ENCODE data around the gene SPDYE17.
"Not testable (repeated sequence)": the region's sequence is repeated elsewhere in the genome, so short reads cannot be mapped to it uniquely, and the experiment has no call there.

The SPDYE17 gene

DNA sequence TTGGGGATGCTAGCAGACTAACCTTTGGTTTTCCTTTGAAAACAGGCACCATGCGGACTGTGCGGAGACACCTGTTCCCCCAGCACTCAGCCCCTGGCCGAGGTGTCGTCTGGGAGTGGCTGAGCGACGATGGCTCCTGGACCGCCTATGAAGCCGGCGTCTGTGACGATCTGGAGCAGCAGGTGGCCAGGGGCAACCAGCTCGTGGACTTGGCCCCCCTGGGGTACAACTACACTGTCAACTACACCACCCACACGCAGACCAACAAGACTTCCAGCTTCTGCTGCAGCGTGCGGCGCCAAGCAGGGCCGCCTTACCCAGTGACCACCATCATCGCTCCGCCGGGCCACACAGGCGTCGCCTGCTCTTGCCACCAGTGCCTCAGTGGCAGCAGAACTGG is 51.6 kb downstream of the SPDYE17 start:
- not testable (repeated sequence) for DNase-seq (ENCODE audit: insufficient read length, low spot score); FAIRE-seq

- not testable (repeated sequence) for DNase-seq (ENCODE audit: insufficient read length, low spot score); FAIRE-seq
Measured at GRCh38 chr7:76977761-76978367, 54.3 kb downstream of the SPDYE17 start.

GRCh38 chr7:76974793-76975579 is 57.2 kb downstream of the SPDYE17 start:
- FAIRE-seq; DNase-seq (ENCODE audit: insufficient read length, low spot score): not testable (repeated sequence)

DNA sequence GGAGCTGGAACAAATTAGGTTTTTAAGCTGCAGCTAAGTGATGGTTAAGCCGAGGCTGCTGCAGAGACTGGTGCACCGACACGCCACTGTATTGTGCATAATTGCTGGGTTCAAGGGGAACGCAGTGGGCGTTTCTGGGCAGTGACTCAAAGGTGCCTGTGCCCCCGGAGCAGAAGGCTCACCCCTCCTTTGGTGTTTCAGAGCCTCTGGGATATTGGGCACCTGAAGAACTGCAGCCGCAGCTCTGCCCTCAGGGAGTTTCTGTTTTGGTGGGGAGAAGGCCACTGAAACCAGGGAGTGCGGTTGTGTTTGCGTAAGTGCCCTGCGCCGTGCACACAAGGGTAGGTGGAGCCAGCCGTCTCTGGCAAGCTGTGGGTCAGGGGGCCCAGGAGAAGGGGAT is 57.8 kb downstream of the SPDYE17 start:
- FAIRE-seq; DNase-seq (ENCODE audit: insufficient read length, low spot score): not testable (repeated sequence)

DNA sequence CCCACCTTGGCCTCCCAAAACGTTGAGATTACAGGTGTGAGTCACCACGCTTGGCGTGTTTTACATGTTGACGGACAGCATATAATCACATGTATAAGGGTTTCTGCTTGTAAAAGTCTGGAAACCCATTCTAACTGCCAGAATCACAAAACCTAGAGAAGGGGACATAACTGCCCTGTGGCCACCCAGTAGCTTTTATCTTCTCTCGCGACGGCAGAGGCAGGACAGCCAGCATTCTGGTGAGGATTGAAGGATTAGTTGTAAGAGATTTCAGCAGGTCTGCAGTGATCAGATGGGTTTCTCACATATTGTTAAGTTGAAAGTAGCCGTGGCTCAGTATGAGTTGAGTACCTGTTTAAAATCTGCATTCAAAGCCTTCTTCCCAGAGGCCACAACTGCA is 59.8 kb downstream of the SPDYE17 start:
- not testable (repeated sequence) for DNase-seq (ENCODE audit: insufficient read length, low spot score); FAIRE-seq

All from GM12891 (cell line).